Effector CD8-positive, alpha-beta T cell (primary cell): Measurements from ENCODE around the gene UBE2F.
"Not testable (repeated sequence)": the region's sequence is repeated elsewhere in the genome, so short reads cannot be mapped to it uniquely, and the experiment has no call there.

Source experiments
- DNase-seq: peaks from one replicate; lab custom pipeline; 2025; lab: John Stamatoyannopoulos, UW

The UBE2F gene

GRCh38 chr2:238046725-238047270 lies 80.0 kb downstream of the UBE2F start:
- DNase-seq = no peak

DNA sequence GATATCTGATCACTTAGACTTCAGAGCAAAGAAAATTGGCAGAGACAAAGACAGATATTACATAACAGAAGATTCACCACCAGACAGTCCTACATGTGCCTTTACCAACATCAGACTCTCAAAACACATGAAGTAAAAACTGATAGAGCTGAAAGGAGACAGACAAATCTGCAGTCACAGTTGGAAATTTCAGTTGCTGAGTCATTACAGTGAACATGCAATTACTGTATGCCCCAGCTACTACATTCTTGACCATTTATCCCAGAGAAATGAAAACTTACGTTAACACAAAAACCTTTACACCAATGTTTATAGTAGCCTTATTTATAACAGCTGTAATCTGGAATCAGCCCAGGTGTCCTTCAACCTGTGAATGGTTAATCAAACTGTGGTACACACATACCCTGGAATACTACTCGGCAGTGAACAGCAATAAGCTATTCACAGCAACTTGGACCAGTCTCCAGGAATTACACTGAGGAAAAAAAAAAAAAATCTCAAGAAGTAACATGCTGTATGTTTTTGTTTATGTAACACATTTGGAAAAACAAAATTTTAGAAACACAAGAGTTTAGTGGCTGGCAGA lies 86.5 kb downstream of the UBE2F start:
- no peak for DNase-seq

- no peak for DNase-seq
Observed at GRCh38 chr2:238055841-238056240, 89.0 kb downstream of the UBE2F start.

GRCh38 chr2:238057696-238058575 lies 91.1 kb downstream of the UBE2F start:
- not testable (repeated sequence) for DNase-seq

- no peak for DNase-seq
Observed at GRCh38 chr2:238059505-238059904, 92.7 kb downstream of the UBE2F start.

- no peak for DNase-seq
Observed at GRCh38 chr2:238060096-238060541, 93.3 kb downstream of the UBE2F start.

GRCh38 chr2:238060542-238061314 lies 93.9 kb downstream of the UBE2F start, which contains the start of gene SCLY:
Gene SCLY, plus strand, starts transcription at chr2:238061001. Its CDS starts 54 bp downstream, at chr2:238061055.
- DNase-seq = peak; percentile 94

DNA sequence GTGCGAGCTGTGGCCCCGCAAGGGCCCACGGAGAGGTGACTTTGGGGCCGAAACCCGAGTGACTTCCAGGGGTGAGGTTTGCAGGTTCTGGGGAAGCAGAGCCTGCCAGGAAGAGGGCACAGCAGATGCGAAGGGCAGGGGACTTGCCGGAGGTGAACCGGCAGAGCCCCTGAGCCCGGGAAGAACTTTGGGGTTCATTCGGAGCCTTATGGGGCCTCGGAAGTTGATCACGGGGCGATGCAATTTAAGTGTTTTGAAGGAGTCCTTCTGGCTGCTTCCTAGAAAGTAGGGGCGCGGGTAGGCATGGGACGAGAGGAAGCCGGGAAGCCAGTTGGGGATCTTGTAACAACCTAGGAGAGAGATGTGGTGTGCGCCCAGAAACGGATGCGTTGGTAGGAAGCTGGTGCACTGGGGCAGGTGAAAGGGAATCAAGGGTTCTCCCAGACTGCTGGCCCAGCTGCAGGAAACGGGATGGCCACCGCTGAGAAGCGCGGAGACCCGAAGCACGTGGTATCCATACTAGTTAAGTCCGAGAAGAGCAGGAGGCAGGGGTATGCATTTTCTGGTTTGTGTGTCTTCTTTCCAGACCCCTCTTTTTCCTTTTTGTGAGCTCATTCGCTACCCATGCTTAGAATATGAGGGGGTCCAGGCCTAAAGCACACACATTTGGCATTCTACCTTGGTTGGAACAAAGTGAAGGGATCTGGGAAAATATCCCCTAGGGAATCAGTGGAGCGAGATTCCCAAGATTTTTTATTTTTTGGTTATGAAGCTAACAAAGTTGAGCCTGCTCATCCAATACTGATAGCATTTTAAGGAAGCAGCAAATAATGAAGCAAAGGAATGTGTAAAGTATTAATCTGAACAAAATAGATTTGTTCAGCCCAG lies 94.7 kb downstream of the UBE2F start:
- no peak for DNase-seq

GRCh38 chr2:238063414-238064189 lies 96.8 kb downstream of the UBE2F start:
- no peak for DNase-seq

- no peak for DNase-seq
Observed at GRCh38 chr2:238064376-238064775, 97.6 kb downstream of the UBE2F start.

- DNase-seq = no peak
Observed at GRCh38 chr2:238065071-238065846, 98.4 kb downstream of the UBE2F start.

DNA sequence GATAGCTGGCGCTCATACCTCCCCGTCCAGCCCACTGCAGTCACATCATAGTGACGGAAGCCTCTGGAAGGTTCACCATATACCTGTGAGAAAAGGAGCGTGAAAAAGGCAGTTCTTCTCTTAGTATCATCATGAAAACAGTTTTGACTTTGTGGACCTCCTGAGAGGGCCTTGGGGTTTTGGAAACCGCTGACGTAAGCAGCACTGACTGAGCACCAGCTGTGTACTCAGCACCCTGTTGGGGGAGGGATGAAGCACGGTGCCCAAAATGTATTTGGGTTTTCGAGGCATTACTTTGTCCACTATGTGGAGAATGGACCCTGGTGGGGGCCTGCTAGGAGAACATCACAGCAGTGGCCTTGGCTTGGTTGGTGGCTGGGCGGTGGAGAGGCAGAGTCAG lies 99.4 kb downstream of the UBE2F start:
- no peak for DNase-seq

- not testable (repeated sequence) for DNase-seq
Observed at GRCh38 chr2:238066718-238067117, 99.9 kb downstream of the UBE2F start.

DNA sequence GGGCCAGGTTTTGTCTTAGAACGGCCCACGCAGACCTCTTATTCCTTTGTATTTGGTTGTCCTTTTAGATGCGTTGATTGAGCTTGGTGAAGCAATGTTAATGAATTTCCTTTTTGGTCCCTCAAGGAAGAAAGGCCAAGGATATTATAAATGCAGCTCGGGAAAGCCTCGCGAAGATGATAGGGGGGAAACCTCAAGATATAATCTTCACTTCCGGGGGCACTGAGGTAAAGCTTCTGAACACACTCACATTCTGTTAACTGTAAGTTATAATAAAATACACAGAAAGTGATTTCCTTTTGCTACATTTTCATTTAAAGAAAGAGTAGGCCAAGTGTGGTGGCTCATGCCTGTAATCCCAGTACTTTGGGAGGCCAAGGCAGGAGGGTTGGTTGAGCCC lies 101.1 kb downstream of the UBE2F start:
- DNase-seq = no peak

DNA sequence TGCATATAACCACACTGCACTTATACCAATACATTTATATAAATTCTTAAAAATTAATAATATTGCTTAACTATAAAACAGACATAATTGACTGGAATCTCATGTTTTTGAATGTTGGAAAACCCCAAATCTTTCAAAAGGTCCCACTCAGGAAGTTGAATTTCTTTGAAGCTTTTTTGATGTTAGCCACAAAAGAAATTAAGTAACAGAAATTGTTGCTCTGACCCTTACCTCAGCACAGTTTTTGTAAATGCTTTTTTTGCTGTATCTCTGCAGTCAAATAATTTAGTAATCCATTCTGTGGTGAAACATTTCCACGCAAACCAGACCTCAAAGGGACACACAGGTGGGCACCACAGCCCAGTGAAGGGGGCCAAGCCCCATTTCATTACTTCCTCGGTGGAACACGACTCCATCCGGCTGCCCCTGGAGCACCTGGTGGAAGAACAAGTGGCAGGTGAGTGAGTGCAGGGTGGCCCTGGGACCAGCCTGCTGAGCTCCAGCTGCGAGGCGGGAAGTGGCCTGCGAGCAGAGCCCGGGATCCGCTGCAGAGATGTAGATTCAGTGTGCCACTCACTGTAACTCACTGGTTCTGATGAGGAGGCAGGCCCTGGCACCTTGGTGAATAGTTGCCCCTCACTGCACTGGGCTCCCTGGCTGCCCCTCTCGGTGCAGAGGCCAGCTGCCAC lies 102.4 kb downstream of the UBE2F start:
- no peak for DNase-seq

DNA sequence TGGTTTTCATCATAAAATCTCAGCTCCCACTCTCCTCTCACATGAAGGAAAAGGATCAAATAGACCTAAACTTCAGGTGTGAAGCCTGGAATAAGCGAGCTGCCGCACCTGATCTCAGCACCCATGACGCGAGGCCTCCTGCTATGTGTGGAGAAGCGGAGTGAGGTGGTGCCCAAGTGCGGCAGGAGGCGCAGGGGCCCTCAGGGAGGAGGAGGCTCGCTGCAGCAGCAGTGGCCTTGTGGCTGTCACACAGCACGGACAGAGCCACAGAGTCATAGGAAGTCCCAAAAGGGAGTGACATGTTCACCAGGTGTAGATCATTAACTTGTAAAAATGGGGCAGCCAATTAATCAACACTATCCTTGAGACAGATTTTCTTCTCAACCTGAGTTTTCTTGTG lies 103.1 kb downstream of the UBE2F start:
- no peak for DNase-seq

GRCh38 chr2:238075397-238075796 lies 108.6 kb downstream of the UBE2F start:
- no peak for DNase-seq

DNA sequence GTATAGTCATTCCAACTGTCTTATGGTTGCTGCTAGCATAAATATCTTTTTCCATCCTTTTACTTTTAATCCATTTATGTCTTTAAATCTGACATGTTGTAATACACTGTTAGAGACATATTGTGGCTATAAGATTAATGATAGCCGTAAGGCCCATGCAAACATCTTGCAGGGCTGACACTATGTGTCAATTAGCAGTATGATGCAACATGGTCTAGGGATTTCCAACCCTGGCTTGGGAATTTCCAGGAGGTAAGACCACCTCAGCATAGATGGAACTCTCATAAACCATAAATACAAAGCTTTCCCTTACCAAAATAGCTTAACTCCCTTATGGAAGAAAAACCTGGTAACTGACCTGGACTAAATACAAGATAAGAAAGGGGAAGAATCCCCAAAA lies 110.5 kb downstream of the UBE2F start:
- DNase-seq = no peak

GRCh38 chr2:238079874-238080327 lies 113.1 kb downstream of the UBE2F start:
- DNase-seq = no peak
